GM18868 (cell line): ENCODE results near the gene PRELP.

ENCODE experiments used
- ATAC-seq: cut with Tn5 transposase; IDR thresholded peaks from one replicate; pipeline ENCODE4 v1.9.1; 2021; ENCODE audit warnings: mild to moderate bottlenecking, moderate library complexity; ENCODE audit not compliant: unreplicated experiment

PRELP gene

DNA sequence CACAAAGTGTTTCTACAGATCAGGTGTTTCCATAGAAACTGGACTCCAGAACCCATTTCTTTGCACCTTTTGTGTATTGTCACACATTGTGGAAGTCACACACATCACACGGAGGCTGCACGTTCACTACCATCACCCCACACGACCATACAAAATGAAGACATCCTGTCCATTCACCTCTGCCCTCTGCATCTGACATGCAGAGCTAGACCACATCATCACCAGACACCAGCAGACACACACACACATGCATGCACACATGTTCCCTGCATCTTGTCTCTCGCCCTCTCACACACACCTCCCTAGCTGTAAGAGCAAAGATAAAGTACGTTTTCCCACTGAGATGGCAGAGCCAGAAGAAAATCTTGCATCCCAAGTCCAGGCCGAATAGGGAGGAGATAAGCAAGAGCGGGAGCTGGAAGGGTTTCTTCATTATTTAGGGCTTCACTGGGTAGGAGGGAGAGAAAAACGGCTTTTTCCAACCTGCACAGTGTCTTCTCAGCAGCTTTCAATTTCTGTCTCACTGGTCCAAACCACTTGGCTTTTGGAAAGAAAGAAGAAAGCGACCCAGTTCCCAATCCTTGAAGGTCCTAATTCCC lies 709 bp downstream of the PRELP start:
- no peak for ATAC-seq

DNA sequence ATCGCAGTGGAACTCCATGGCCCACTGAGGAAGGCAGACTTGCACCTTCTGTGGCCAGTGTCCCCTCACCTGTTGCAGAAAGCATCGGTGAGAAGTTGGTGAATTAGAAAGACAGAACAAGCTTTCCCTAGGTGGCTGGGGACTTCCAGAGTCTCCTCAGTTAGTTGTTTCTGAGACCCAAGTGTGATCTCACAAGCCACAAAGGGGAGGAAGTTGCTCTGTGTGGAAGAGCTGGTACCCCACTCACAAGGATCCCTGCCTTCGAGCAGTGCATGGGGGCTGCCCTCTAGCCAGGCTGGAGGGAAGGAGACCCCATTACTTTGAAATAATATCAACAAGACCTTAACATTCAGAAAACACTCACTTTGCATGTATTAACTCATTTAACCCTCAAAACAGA lies 2.1 kb downstream of the PRELP start:
- no peak for ATAC-seq

DNA sequence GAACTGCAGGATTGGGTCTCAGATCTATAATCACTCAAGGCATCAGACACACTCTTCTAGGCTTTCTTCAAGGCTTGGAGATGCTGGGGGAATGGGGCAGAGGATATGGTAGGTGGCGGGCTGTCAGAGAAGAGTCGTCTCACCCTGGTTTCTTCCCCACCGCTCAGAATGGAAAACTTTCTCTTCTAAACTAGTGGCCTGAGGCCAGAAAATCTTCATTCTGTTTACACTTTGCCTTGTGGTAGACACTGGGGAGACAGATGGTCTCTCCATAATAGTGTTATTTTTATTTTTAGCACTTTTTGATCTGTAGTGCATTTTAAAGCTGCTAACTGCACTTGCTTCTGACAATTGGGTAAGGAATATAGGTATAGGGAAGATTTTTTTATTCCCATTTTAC lies 2.6 kb downstream of the PRELP start:
- no peak for ATAC-seq

DNA sequence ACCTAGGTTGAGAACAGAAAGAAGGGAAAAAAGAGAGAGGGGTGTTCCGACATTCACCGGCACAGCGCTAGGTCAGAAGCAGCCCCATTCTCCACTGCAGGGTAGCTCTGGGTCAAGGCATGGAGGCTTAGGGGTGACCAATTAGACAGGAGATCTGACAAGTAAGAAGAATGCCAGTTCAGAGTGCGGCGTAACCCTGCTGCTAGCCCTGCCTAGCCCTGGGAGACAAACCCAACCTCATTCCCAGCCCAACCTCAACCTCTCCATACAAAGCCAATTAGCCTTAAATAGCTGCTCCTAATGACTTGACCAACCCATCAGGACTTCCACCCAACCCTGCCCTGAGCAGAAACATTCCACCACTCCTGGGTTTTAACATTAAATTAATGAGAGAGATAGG lies 3.4 kb downstream of the PRELP start:
- no peak for ATAC-seq

DNA sequence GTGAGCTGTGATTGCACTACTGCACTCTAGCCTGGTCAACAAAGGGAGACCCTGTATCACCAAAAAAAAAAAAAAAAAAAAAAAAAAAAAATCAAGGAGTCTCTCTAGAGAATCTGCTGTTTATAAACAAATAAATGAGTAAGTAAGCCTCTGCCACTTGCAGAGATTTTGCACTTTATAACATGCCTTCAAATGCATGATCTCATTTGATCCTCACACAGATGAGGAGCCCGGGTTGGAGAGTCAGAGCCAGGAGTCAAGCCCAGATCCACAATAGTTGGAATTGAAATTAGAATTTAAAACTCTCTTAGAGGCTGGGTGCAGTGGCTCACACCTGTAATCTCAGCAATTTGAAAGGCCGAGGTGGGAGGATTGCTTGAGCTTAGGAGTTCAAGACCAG lies 4.0 kb downstream of the PRELP start:
- no peak for ATAC-seq

DNA sequence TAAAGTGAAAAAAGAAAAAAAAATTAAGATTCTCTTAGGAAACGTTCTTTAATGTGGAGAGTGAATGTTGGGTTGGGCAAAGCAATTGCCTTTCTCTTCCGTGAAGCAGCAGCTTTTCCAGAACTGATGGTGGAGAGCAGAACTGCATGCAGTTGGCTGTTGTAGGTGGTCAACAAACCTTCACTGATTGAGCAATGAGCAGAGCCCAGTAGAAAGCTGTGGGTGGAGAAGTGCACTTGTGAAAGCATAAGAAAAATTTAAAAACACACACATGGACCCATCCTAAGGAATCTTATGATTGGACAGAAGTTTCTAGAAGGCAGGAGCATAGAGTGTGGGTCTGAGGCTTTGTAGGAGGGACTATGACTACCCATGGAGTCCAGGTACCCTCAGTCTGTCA lies 4.5 kb downstream of the PRELP start:
- no peak for ATAC-seq

DNA sequence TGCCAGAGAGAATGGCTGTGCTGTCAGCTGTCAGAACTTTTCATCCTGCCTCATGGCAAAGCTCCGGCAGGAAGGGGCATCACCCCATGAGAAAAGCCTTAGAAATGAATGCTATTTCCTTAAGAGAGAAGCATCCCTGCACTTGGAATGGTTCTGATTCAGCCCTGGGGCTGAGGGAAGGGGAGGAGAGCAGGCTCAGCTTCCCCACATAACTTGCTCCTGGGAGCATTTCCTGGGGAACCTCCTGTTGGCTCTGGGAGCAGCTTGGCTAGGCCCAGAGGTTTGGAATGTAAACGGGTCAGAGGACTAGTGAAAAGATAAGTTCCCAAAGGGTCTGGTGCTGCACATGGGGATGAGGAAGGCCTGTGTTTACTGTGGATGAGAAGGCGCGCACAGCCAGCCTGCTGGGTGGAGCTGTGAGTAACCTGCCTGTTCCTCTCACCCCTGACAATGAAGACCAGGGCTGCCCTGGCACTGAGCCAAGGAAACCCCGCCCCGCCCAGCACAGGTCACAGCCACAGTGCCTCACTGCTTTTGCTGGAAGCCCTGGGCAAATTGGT lies 5.0 kb downstream of the PRELP start:
- ATAC-seq = no peak

DNA sequence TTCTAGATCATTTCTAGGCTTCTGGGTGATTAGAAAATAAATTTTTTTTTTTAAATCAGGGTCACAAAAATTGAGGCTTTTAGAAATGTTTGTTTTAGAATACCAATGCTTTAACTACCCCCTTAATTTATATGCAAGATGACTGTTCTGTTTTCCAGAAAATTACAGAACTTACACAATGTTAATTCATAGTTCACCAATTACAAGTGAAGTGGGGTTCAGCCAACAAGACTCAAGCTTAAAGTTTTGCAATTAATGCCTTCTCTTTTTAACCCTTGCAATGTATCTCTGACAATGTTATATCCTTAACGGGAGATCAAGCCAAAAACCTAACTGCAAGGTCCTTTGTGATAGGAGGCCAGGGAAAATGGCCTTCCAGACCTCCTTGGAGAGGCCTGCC lies 5.6 kb downstream of the PRELP start:
- no peak for ATAC-seq

DNA sequence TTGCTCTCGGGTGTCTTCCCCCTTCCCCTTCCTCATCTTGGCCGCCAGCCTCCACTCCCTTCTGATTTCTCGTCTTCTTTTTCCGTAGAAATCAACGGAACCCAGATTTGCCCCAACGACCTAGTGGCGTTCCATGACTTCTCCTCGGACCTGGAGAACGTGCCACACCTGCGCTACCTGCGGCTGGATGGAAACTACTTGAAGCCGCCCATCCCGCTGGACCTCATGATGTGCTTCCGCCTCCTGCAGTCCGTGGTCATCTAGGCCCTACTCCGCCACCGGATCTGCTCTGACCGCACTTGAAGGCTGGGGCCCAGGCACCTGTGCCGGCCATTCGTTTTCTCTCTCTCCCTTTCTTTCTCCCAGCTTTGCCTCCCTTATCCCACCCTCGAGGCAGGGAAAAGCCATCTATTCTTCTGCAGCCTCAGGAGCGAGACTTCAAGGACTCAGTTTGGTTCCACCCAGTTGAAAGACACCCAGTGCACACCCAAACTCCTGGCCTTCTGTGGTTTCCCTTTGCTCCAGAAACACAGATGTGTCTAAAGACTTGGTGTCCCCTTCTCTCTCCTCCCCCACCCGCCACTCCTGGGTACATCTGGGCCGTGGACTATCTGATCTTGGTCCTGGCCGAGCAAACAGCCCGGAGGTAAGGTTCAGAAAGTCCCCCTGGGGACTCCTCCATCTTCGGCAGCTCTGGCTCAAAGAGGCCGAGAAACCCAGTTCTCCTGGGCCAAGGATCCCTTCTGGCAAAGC lies 11.2 kb downstream of the PRELP start:
- no peak for ATAC-seq

DNA sequence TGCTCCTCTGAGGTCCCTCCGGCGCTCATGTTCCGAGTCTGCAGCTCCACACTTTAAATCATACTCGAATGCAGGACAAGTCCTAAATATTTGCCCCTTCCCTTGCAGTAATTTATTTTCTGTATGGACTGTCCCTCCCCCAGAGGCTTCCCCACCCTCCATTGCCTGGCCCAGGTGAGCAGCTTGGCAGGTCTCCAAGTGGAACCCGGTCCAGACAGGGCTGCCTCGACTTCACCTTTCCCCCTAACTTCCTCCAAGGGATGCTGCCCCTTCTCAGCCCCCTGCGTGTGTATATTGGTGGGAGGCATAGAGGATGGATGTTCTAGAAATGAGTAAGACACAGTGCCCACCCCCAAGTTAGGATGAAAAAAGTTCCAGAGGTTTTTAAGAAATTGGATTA lies 12.9 kb downstream of the PRELP start:
- no peak for ATAC-seq

DNA sequence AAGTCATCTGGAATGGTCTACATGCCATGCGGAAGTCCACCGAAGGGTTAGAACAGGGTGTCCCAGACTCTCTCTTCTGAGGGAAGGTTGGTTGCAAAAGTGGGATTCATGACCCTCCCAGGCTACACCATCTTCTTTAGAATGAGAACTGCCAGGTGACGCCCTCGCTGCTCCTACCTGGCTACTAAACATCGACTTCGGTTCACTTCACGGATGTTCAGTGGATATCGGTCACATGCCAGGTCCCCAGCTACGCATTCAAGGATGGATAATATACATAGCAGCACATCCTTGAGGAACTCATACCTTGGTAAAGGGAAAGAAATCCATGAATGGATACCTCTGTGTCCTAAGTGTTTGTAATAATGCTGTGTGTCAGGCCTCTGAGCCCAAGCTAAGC lies 15.0 kb downstream of the PRELP start:
- ATAC-seq = no peak

DNA sequence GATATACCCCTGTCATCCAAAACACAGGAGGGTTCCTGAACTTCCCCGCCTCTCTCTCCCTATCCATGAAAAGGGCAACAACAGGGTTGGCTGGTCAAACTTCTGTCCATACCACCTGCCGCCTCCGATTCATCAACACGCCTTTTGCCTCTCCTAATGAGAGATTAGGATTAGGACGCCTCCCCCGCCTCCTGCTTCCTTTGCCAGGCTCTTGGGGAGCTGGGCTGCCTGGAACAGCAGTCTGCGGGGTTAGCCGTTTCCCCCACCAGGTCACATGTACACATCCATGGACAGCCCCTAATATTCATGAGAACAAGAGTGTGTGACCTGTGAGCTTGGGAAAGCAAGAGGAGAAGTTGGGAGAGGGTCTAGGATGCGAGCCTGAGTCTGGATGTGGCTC lies 16.1 kb downstream of the PRELP start:
- no peak for ATAC-seq

DNA sequence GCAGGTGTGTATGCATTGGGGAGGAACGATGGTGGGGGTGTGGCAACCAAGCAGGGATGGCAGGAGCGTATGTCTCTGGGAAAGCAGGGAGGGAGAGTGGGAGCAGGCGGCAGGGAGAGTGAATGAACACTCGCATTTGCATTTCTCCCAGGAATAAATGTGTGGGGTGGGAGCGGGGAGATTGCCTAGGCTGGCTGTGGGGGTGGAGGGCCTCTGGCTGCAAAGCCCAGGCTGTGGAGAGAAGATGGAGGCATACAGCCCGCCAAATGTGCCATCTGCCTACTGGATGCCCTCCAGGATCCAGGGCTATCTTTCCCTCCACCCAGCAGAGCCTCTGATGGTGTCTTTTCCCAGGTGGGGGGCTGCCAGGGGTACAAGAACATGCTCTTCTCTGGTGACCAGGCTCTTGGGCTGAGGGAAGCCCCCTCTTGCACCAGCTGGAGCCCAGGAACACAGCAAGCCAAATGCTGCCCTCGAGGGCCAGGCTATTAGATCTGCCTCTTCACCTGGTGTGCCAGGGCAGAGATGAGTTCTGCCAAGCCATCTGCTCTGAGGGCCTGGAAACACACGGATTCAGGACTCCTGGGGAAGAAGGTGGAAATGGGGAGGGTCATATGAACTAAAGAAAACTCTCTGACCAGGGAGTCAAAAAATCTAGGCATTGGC lies 16.6 kb downstream of the PRELP start:
- ATAC-seq = no peak

DNA sequence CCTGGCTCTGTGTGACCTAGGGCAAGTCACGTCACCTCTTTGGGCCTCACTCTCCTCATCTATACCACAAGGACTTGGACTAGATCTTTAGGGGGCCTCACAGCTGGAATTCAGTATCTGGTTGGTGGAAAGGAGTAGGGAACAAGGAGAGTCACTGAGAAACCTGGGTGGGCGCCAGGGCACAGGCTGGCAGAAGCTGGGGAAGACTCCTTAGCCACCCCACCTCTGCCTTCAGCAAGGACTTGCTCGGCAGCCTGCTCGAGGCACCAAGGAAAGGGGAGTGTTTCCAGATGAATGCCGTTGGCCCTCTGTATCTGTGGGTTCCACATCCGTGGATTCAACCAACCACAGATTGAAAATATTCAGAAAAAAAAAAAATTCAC lies 17.1 kb downstream of the PRELP start:
- ATAC-seq = no peak

DNA sequence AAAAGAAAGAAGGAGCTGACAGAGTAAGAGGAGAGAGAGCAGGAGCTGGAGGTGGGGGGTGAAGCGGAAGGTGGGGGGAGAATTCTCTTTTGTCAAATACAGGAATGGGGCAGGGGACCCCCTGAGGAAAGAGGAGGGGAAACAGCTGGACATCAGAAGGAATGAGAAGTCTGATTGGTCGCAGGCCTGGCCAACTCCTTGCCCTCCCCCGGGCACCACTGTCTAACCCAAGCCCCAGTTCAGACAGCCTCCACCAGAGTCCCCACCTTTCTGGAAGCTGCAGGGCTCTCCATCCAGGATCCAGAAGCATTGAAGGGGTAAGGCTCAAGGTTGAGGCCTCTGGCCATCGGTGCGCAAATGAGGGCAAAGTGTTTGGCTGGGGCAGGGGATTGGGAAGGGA lies 18.3 kb downstream of the PRELP start, which contains the start of gene OPTC:
Gene OPTC (plus strand): TSS at position 253 of the 400 bp plus-strand sequence. CDS start 1,853 bp downstream, outside the sequence.
- ATAC-seq = no peak

DNA sequence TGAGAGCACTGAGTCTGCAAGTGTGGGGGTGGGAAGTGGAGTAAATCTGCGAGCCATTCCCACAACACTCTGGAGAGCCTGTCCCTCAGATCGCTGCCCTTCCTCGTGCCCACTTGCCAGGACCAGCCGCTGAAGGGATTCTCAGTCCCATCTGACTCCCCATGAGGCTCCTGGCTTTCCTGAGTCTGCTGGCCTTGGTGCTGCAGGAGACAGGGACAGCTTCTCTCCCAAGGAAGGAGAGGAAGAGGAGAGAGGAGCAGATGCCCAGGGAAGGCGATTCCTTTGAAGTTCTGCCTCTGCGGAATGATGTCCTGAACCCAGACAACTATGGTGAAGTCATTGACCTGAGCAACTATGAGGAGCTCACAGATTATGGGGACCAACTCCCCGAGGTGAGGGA lies 20.2 kb downstream of the PRELP start:
- ATAC-seq = no peak

DNA sequence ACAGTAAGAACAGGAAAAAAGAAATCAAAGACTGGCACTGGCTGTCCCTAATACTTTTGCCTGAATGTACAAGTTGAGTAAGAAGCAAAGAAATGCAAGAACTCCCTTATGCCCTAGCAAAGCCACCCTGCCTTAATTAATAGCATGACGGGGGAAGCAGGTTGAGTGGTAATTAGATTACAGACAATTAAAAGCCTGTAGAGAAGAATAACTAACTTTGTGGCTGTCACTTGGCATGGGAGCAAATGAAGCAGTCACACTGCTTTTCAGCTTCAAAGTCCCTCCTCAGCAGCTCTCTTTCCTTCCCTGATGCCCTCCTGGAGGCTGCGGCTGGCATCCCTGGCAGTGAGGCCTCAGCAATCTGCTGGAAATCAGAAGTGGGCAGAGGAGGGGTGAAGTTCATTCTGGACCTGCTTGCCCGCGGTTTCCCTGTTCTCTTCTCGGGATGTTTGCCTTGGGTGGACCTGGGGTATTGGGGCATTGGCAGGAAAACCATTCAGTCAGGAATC lies 21.7 kb downstream of the PRELP start:
- no peak for ATAC-seq

DNA sequence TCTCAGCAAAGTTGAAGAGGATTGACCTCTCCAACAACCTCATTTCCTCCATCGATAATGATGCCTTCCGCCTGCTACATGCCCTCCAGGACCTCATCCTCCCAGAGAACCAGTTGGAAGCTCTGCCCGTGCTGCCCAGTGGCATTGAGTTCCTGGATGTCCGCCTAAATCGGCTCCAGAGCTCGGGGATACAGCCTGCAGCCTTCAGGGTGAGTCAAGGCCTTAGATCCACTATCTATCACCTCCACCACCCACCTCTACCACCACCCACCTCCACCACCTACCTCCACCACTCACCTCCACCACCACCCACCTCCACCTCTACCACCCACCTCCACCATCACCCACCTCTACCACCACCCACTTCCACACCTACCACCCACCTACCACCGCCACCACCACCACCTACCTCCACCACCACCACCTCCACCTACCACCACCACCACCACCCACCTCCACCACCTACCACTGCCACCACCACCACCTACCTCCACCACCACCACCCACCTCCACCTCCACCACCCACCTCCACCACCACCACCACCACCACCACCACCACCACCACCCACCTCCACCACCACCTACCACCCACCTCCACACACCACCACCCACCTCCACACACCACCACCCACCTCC lies 24.2 kb downstream of the PRELP start:
- no peak for ATAC-seq

DNA sequence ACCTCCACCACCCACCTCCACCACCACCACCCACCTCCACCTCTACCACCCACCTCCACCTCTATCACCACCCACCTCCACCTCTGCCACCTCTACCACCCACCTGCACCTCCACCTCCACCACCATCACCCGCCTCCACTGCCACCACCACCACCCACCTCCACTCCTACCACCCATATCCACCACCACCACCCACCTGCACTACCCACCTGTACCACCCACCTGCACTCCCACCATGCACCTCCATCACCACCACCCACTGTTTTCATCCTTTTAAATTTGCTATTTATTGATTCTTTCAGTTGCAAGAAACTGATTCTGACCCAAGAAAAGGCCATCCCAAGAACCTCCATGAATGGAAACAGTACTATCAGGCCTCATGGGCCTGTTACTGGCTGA lies 24.7 kb downstream of the PRELP start:
- no peak for ATAC-seq

DNA sequence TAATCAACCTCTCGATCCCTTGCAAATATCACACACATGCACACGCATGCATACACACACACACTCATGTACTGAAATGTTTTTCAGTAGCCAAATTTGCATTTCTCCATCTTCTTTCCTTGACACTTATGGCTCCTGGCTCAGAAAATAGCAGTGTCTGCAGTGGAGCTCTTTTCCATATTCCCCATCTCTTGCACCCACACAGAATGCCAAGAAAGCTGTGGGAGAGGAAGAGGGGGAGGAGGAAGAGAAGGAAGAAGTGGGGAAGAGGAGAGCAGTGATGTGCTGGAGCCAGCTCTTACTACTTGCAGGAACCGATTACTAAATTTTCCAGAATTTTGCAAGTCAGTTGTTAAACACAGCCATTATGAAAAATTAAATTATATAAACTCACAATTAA lies 28.2 kb downstream of the PRELP start:
- ATAC-seq = no peak
